Fibroblast of villous mesenchyme (primary cell): Measurements from ENCODE around the gene C1orf21. TPM values are rescaled to one million over a fixed set of nuclear protein-coding genes. Genes with fewer than 3 reads are reported as not detected.
A peak's percentile ranks its signal among the peaks of the same experiment; 100 is the strongest.

Experiments used
- DNase-seq: peaks from one replicate; pipeline ENCODE4 v3.0.0-alpha.2; 2010; ENCODE audit warnings: low read depth
- H3K4me3 ChIP-seq: 2 replicates; pipeline ENCODE4 v1.5.1; 2011; ENCODE audit warnings: low read depth, mild to moderate bottlenecking, low read length
- total RNA-seq: library from RNA; depleted of rRNA; stranded (reverse); fragments of >200 nt; gene quantifications from 2 replicates; pipeline ENCODE4 v1.2.3, GENCODE V29; 2012
- TF ChIP-seq, protein P1 (sequence below): IDR thresholded peaks from 2 replicates; pipeline ENCODE4 v1.5.1; 2012; ENCODE audit warnings: low read depth, mild to moderate bottlenecking, low read length; ENCODE audit not compliant: insufficient read depth

The C1orf21 gene
- total RNA-seq, 1 donor = 3.5 TPM

DNA sequence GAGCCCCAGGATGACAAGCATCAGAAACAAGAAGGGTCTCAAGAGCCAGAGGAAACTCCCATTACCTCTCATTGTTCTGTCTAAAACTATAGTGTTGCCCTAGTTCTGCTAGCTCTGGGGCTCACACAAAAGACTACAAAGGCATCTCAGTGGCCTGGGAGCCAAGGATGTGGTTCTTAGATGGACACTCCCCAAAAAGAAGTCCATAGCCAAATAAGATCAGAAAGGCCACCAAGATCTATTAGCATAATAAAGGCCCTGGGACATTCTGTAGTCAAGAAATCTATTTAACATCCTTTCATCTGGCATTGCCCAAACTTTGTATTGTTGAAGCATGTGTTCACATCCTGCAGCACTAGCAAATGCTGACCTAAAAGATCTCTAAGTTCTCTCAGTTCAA, 268.4 kb downstream of the C1orf21 start:
- TF ChIP-seq, protein P1, sequence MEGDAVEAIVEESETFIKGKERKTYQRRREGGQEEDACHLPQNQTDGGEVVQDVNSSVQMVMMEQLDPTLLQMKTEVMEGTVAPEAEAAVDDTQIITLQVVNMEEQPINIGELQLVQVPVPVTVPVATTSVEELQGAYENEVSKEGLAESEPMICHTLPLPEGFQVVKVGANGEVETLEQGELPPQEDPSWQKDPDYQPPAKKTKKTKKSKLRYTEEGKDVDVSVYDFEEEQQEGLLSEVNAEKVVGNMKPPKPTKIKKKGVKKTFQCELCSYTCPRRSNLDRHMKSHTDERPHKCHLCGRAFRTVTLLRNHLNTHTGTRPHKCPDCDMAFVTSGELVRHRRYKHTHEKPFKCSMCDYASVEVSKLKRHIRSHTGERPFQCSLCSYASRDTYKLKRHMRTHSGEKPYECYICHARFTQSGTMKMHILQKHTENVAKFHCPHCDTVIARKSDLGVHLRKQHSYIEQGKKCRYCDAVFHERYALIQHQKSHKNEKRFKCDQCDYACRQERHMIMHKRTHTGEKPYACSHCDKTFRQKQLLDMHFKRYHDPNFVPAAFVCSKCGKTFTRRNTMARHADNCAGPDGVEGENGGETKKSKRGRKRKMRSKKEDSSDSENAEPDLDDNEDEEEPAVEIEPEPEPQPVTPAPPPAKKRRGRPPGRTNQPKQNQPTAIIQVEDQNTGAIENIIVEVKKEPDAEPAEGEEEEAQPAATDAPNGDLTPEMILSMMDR = no peak
- DNase-seq = no peak
- H3K4me3 ChIP-seq = no peak overlapping the region

DNA sequence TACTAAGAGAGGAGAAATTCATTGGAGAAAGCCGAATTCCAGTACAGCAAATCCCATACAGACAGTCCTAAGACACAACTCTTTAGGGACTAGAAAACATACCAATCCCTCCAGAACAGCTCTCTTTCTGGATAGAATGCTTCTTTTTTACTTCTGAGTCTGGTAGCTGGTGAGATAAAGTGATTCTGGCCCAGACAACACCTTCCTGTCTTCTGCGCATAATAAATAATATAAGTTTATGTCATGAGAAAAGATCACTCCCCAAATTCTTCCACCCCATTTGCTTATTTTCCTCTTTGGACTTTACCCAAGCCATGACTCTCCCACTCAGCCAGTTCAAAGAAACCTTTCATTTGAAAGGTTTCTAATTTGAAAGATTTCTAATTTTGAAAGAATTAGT, 269.4 kb downstream of the C1orf21 start:
- H3K4me3 ChIP-seq = no peak overlapping the region
- no peak for DNase-seq
- TF ChIP-seq, protein P1 = no peak

DNA sequence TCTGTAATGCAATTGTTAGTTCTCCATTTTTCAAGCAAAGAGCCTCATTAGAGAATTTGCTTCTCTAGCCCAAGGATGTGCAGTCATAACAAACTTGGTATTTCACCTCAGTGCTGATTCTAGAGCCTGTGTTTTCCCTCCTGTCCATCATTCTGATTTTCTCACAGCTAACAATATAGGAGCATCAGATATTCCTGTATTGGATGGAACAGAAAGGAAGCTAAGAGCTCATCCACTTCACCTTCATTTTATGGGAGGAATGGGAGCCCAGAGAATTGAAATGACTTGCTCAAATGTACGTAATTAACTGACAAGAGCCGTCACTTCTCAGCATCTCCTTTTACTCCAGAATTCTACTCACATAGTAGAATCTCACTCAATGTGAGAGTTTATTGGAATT, 271.2 kb downstream of the C1orf21 start:
- H3K4me3 ChIP-seq = no peak overlapping the region
- TF ChIP-seq, protein P1 = no peak
- no peak for DNase-seq

DNA sequence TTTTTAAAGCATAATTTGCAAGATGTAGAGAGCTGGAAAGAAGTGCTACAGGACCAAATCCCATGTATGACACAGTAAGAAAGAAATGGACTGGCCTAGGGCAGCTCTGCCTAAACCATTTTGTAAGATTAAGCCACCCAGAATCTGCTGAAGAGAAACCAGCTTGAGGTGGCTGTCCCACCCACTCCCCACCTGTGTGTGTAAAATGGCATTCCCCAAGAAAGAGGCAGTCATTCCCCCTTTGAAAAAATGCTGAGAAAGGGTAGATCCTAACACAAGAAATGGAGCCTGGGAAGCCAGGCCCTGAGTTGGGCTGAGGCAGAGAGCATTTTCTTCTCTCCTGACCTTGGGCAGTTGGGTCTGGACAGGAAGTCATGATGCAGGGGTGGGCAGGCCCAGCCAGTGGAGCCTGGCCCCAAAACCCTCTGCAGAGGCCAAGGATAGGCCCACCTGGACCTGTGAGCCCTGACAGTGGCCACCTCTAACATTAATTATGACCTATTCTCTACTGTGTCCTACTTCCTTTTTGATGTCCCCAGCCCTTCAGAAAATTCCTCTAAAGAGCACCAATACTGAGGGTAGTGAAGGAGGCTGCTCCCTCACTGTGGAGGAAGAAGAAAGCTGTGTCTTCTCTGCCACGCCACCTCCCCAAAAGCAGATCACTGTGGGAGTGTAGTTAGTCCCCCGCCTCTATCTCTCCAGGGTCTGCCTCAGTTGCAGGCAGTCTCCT, 273.8 kb downstream of the C1orf21 start:
- no peak for DNase-seq
- TF ChIP-seq, protein P1 = no peak
- no peak overlapping the region for H3K4me3 ChIP-seq

DNA sequence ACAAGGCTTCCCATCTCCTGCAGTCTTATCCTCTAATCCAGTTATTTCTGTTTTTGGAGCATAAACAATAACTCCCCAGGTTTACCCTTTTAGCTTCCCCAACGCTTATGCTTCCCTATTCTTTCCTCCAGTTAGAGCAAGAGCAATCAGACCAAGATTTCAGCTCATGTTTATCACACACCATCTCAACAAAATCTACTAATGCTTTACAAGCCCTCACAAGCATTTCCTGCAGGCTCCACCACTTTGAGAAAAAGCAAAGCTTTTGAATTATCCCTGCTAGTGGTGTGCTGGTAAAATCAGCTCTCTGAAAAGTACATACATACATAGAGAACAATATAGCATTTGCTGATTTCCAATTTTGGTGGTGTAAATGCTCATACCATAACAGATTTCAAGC, 275.0 kb downstream of the C1orf21 start:
- H3K4me3 ChIP-seq = no peak overlapping the region
- TF ChIP-seq, protein P1 = no peak

DNA sequence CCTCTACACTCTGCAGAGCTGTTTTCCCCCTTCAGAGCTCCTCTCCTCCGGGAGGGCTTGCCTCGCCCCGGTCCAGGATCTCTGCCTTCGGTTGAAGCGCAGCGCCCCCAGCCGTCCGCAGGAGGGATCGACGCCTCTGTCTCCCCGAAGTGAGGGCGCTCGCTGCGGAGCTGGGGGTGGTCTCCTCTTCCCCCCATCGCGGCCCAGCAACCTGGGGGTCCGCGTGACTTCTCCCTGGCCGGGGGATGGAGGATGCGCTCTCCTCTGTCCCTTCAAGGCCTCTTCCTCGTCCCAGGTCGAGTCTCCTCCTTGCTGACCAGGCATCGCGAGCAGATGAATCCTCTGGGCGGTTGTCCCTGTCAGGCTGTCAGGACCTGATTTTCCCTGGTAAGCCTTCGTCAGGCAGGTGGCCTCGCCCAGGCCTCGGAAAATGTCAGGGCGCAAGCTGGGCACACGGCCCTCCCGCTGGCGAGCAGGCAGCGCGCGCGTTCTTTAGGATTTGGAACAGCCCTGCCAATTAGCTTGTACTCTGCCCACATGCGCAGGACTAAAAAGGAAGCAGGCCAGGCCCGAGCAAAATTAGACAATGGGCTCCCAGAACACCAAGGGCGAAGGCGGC, 277.3 kb downstream of the C1orf21 start:
- peak overlapping the region; percentile 50 for H3K4me3 ChIP-seq
- DNase-seq = peak; percentile 73
- TF ChIP-seq, protein P1 = peak; percentile 98

More for the DNA sequence above, 275.0 kb downstream of the C1orf21 start:
- DNase-seq = peak; percentile 44
